Neural cell (in vitro differentiated cells): ENCODE data around the gene WWTR1. TPM values are rescaled to one million over a fixed set of nuclear protein-coding genes. Genes with fewer than 3 reads are reported as not detected.

ENCODE experiments used
- H2AFZ ChIP-seq: fragments of 200-600, 300-800 bp; sonication (generic), shearing (Covaris generic); 2 replicates; pipeline ENCODE4 v1.6.0; 2014; ENCODE audit warnings: low read depth, mild to moderate bottlenecking, antibody characterized with exemption, low read length, moderate library complexity
- H3F3A ChIP-seq: fragments of 200-600 bp; shearing (Covaris generic); 2 replicates; pipeline ENCODE4 v1.6.1; 2016; ENCODE audit warnings: mild to moderate bottlenecking, moderate library complexity, mixed read lengths, antibody characterized with exemption, low read length; ENCODE audit not compliant: insufficient read depth, poor library complexity, severe bottlenecking
- H3K27ac ChIP-seq: fragments of 200-600, 300-800 bp; sonication (generic), shearing (Covaris generic); 2 replicates; pipeline ENCODE4 v1.5.1; 2014; ENCODE audit warnings: mild to moderate bottlenecking, low read length, moderate library complexity
- H3K27me3 ChIP-seq: fragments of 300-800, 200-600 bp; sonication (generic), shearing (Covaris generic); 2 replicates; pipeline ENCODE4 v1.6.0; 2014; ENCODE audit warnings: mild to moderate bottlenecking, low read depth, low read length, moderate library complexity; ENCODE audit not compliant: insufficient read depth
- H3K36me3 ChIP-seq: fragments of 300-800, 200-600 bp; sonication (generic), shearing (Covaris generic); 2 replicates; pipeline ENCODE4 v1.5.1; 2014; ENCODE audit warnings: mild to moderate bottlenecking, antibody characterized with exemption, low read length, moderate library complexity; ENCODE audit not compliant: insufficient read depth
- H3K4me2 ChIP-seq: fragments of 300-800, 200-600 bp; sonication (generic), shearing (Covaris generic); 2 replicates; pipeline ENCODE4 v1.6.0; 2014; ENCODE audit warnings: mild to moderate bottlenecking, low read length
- H3K4me3 ChIP-seq: fragments of 300-800, 200-600 bp; sonication (generic), shearing (Covaris generic); 2 replicates; pipeline ENCODE4 v1.5.1; 2014; ENCODE audit warnings: mild to moderate bottlenecking, low read length, moderate library complexity
- H3K79me2 ChIP-seq: fragments of 200-600 bp; shearing (Covaris generic); replicated peaks from 2 replicates; pipeline ENCODE4 v1.6.0; 2014; ENCODE audit warnings: mild to moderate bottlenecking, low read length, moderate library complexity; ENCODE audit not compliant: insufficient read depth
- H3K9ac ChIP-seq: fragments of 300-800, 200-600 bp; sonication (generic), shearing (Covaris generic); 2 replicates; pipeline ENCODE4 v1.6.1; 2016; ENCODE audit warnings: mild to moderate bottlenecking, low read length, mixed read lengths
- H3K9me2 ChIP-seq: fragments of 200-600 bp; shearing (Covaris generic); 2 replicates; pipeline ENCODE4 v1.6.1; 2016; ENCODE audit warnings: mild to moderate bottlenecking, low read length, mixed read lengths; ENCODE audit not compliant: insufficient read depth
- H3K9me3 ChIP-seq: fragments of 200-600, 300-800 bp; sonication (generic), shearing (Covaris generic); 2 replicates; pipeline ENCODE4 v1.6.1; 2016; ENCODE audit warnings: mild to moderate bottlenecking, mixed run types, low read length, moderate library complexity, mixed read lengths
- H4K20me1 ChIP-seq: fragments of 200-600 bp; shearing (Covaris generic); 2 replicates; pipeline ENCODE4 v1.6.1; 2016; ENCODE audit warnings: mild to moderate bottlenecking, mixed run types; ENCODE audit not compliant: insufficient read depth
- CTCF ChIP-seq: fragments of 450-650 bp; IDR thresholded peaks from 2 replicates; pipeline ENCODE4 v1.5.1; 2014; ENCODE audit warnings: antibody characterized with exemption, mild to moderate bottlenecking, moderate library complexity; ENCODE audit not compliant: poor library complexity, severe bottlenecking
- EP300 ChIP-seq: fragments of 450-650 bp; conservative IDR thresholded peaks from 2 replicates; pipeline ENCODE4 v1.6.1; 2014; ENCODE audit warnings: antibody characterized with exemption, mild to moderate bottlenecking, moderate library complexity; ENCODE audit not compliant: poor library complexity, severe bottlenecking
- EZH2 ChIP-seq: fragments of 200-600, 300-800 bp; shearing (Covaris generic), sonication (generic); IDR thresholded peaks from 2 replicates; pipeline ENCODE4 v1.6.1; 2014; ENCODE audit warnings: antibody characterized with exemption, low read length, borderline replicate concordance, mild to moderate bottlenecking; ENCODE audit not compliant: insufficient read depth, poor library complexity, severe bottlenecking
- MXI1 ChIP-seq: fragments of 450-650 bp; conservative IDR thresholded peaks from 2 replicates; pipeline ENCODE4 v1.6.1; 2014; ENCODE audit warnings: antibody characterized with exemption, mild to moderate bottlenecking; ENCODE audit not compliant: poor library complexity, severe bottlenecking
- POLR2AphosphoS5 ChIP-seq: IDR thresholded peaks from 2 replicates; pipeline ENCODE4 v1.6.1; 2012
- RAD21 ChIP-seq: fragments of 450-650 bp; conservative IDR thresholded peaks from 2 replicates; pipeline ENCODE4 v1.6.1; 2014; ENCODE audit warnings: antibody characterized with exemption, mild to moderate bottlenecking, moderate library complexity
- REST ChIP-seq: IDR thresholded peaks from 2 replicates; pipeline ENCODE4 v1.6.1; 2012; ENCODE audit warnings: borderline replicate concordance
- SMC3 ChIP-seq: fragments of 450-650 bp; conservative IDR thresholded peaks from 2 replicates; pipeline ENCODE4 v1.6.1; 2014; ENCODE audit warnings: antibody characterized with exemption, mild to moderate bottlenecking, moderate library complexity; ENCODE audit not compliant: poor library complexity
- TAF1 ChIP-seq: IDR thresholded peaks from 2 replicates; pipeline ENCODE4 v1.6.1; 2012; ENCODE audit warnings: low read depth
- polyA plus RNA-seq: library from polyadenylated mRNA; depleted of rRNA; stranded (reverse); fragments of >200 nt; gene quantifications from 2 replicates; pipeline ENCODE4 v1.2.3, GENCODE V29; 2014

The WWTR1 gene
- polyA plus RNA-seq, 1 donor from 2014 or later: 0.97 TPM

DNA sequence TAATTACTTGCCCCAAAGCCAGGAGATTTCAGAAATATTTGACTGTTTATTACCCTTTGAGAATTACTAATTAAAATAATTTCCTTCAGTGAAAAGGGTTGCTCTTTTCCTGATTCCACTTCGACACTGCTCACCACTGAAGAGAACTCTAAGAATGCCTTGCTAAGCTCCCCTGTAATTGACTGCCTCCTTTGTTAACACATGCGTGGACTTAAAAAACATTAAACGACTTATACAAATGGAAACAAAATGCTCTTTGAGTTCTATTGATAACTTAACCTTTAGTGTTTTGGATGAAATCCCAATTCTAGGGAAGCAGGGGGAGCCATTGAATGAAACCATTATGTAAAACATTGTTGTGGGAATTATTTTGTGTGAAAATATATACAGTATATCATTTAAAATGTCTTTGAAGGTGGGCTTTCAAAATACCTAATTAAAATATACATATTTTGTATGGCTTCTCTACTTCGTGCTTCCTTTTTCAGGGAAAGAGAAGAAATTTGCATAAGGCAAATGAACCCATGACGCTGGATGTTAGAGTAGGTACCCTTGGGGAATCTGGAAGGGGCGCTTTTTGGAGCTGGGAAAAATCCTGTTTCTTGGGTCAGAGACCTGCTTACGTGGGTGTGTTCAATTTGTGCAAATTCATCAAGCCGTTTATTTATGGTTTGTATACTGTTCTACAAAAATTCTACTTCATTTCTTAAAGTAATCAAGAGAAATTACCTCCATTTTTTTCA is 64.2 kb downstream of the WWTR1 start:
- no peak overlapping the region for H3K4me3 ChIP-seq
- H3K9me2 ChIP-seq: no peaks in the 10 kb centered on the region
- no peak overlapping the region for H3K4me2 ChIP-seq
- no peak overlapping the region for H3K9ac ChIP-seq
- TF ChIP-seq EP300 (no peak), RAD21 (no peak), TAF1 (no peak), REST (no peak), MXI1 (no peak), CTCF (no peak), SMC3 (no peak), EZH2 (no peak), POLR2AphosphoS5 (no peak)
- no peak overlapping the region for H2AFZ ChIP-seq
- H3K36me3 ChIP-seq: no peaks in the 10 kb centered on the region
- H3K9me3 ChIP-seq: no peaks in the 10 kb centered on the region
- no peaks in the 10 kb centered on the region for H3K79me2 ChIP-seq
- no peak overlapping the region for H3K27ac ChIP-seq
- H3K27me3 ChIP-seq: no peaks in the 10 kb centered on the region
- no peaks in the 10 kb centered on the region for H3F3A ChIP-seq
- no peaks in the 10 kb centered on the region for H4K20me1 ChIP-seq

- Histone ChIP-seq H3K79me2 (no peaks in the 10 kb centered on the region), H3K4me2 (no peak overlapping the region), H3K9ac (no peak overlapping the region), H3K4me3 (no peak overlapping the region), H3K27me3 (no peaks in the 10 kb centered on the region), H3K36me3 (no peaks in the 10 kb centered on the region), H3K9me2 (no peaks in the 10 kb centered on the region), H4K20me1 (no peaks in the 10 kb centered on the region), H2AFZ (no peak overlapping the region), H3K27ac (no peak overlapping the region), H3K9me3 (no peaks in the 10 kb centered on the region), H3F3A (no peaks in the 10 kb centered on the region)
- TF ChIP-seq EP300: no peak
- no peak for TF ChIP-seq TAF1
- TF ChIP-seq CTCF: no peak
- TF ChIP-seq POLR2AphosphoS5: no peak
- TF ChIP-seq MXI1: no peak
- no peak for TF ChIP-seq REST
- TF ChIP-seq SMC3: no peak
- no peak for TF ChIP-seq EZH2
- no peak for TF ChIP-seq RAD21
Observed at GRCh38 chr3:149592758-149593240, 65.0 kb downstream of the WWTR1 start.
